Right lobe of liver (tissue), 4 donors: Measurements from ENCODE around the gene PLBD2.

Experiments
- POLR2A ChIP-seq: fragments of 450-650 bp; IDR thresholded peaks from one replicate; pipeline ENCODE4 v1.6.1; 2017; ENCODE audit warnings: antibody characterized with exemption, mild to moderate bottlenecking
- TF ChIP-seq, protein P1 (sequence below), 4 donors: fragments of 200-600 bp in 3 of 4; fragments of 450-650 bp in 1 of 4; IDR thresholded peaks; one replicate each; pipeline versions ENCODE4 v1.5.1 to v1.8.0; 2016 to 2022; ENCODE audit warnings: antibody characterized with exemption in 4 of 4, mild to moderate bottlenecking in 2 of 4
- donor health status: DM: no; HTN: no; CAD: no.
- donor health status: DM: no; HTN: no; CAD: no.
- donor health status: DM: no; HTN: yes; CAD: no.

DNA sequence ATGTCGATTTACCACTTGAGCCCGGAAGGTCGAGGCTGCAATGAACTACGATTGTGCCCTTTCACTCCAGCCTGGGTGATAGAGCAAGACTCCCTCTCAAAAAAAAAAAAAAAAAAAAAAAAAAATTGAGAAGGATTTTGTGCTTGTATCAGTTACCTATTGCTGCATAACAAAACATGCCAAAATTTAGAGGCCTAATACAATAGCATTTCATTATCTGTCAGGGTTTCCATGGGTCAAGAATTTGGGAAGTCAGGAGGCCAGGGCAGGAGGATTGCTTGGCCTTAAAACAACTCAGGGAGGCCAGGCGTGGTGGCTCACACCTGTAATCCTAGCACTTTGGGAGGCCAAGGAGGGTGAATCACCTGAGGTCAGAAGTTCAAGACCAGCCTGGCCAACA is 18.8 kb upstream of the PLBD2 start:
- TF ChIP-seq, protein P1, sequence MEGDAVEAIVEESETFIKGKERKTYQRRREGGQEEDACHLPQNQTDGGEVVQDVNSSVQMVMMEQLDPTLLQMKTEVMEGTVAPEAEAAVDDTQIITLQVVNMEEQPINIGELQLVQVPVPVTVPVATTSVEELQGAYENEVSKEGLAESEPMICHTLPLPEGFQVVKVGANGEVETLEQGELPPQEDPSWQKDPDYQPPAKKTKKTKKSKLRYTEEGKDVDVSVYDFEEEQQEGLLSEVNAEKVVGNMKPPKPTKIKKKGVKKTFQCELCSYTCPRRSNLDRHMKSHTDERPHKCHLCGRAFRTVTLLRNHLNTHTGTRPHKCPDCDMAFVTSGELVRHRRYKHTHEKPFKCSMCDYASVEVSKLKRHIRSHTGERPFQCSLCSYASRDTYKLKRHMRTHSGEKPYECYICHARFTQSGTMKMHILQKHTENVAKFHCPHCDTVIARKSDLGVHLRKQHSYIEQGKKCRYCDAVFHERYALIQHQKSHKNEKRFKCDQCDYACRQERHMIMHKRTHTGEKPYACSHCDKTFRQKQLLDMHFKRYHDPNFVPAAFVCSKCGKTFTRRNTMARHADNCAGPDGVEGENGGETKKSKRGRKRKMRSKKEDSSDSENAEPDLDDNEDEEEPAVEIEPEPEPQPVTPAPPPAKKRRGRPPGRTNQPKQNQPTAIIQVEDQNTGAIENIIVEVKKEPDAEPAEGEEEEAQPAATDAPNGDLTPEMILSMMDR (IDR thresholded peaks at IDR 0.05), result no peak
- TF ChIP-seq POLR2A, result no peak
